Cardiac muscle cell (in vitro differentiated cells and primary cell): ENCODE measurements around the gene PTPN13. TPM values are rescaled to one million over a fixed set of nuclear protein-coding genes. Genes with fewer than 3 reads are reported as not detected.

Source experiments
- DNase-seq, 2 donors: peaks; one replicate each; pipeline versions ENCODE4 v3.0.0 to v3.0.0-alpha.2; 2010 to 2017; ENCODE audit warnings: low read depth in 1 of 2, low spot score in 1 of 2
- H3K27ac ChIP-seq: fragments of 200-600 bp; sonication (generic); 2 replicates; pipeline ENCODE4 v1.5.1; 2016
- H3K27me3 ChIP-seq: fragments of 200-600 bp; sonication (generic); 2 replicates; pipeline ENCODE4 v1.6.0; 2016; ENCODE audit warnings: control low read depth
- H3K36me3 ChIP-seq: fragments of 200-600 bp; sonication (generic); 2 replicates; pipeline ENCODE4 v1.5.1; 2016; ENCODE audit warnings: control low read depth
- H3K4me1 ChIP-seq: fragments of 200-600 bp; sonication (generic); 2 replicates; pipeline ENCODE4 v1.8.1; 2017; ENCODE audit warnings: low read depth, mild to moderate bottlenecking, mixed run types
- H3K4me3 ChIP-seq: fragments of 200-600 bp; sonication (generic); 2 replicates; pipeline ENCODE4 v1.5.1; 2016; ENCODE audit warnings: mild to moderate bottlenecking
- H3K9me3 ChIP-seq: fragments of 200-600 bp; sonication (generic); 2 replicates; pipeline ENCODE4 v1.5.1; 2017; ENCODE audit warnings: low read depth, mild to moderate bottlenecking, control low read depth
- polyA plus RNA-seq: library from polyadenylated mRNA; unstranded; fragments of >200 nt; fragmentation: Nextera tagmentation; extraction: Ambion mirVana; gene quantifications from 2 replicates; pipeline ENCODE4 v1.2.1, GENCODE V29; 2016
- total RNA-seq: library from RNA; depleted of rRNA; stranded (reverse); fragments of >200 nt; gene quantifications from 2 replicates; pipeline ENCODE4 v1.2.3, GENCODE V29; 2016
- TF ChIP-seq, protein P1 (sequence below): IDR thresholded peaks from 2 replicates; pipeline ENCODE4 v1.5.1; 2012; ENCODE audit warnings: low read depth, mild to moderate bottlenecking, low read length

Gene PTPN13
- total and polyA plus RNA-seq, 2 experiments from 2014 or later, result 14.4 to 38.2 TPM

DNA sequence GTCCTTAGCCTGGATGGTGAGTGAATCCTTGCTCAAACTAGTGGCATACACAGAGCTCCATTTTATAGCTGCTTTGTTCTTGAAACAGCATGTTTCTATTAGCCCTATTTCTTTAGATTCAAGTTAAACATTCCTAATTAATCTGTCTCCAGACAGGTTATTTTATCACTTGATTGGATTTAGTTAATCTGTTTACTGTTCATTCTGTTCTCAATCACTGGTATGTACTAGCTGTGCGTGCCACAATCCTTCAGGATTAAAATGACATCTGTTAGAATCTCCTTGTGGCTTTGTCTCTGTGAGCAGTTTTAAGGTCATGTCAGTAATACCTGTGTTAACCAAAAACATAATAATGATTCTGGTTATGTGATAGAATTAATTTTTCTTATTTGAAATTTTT is 36.5 kb downstream of the PTPN13 start:
- H3K4me1 ChIP-seq, result peaks cover 29% of the 10 kb centered on the region
- H3K9me3 ChIP-seq, result no peaks in the 10 kb centered on the region
- H3K27ac ChIP-seq, result peak overlapping the region; percentile 86
- TF ChIP-seq, protein P1, sequence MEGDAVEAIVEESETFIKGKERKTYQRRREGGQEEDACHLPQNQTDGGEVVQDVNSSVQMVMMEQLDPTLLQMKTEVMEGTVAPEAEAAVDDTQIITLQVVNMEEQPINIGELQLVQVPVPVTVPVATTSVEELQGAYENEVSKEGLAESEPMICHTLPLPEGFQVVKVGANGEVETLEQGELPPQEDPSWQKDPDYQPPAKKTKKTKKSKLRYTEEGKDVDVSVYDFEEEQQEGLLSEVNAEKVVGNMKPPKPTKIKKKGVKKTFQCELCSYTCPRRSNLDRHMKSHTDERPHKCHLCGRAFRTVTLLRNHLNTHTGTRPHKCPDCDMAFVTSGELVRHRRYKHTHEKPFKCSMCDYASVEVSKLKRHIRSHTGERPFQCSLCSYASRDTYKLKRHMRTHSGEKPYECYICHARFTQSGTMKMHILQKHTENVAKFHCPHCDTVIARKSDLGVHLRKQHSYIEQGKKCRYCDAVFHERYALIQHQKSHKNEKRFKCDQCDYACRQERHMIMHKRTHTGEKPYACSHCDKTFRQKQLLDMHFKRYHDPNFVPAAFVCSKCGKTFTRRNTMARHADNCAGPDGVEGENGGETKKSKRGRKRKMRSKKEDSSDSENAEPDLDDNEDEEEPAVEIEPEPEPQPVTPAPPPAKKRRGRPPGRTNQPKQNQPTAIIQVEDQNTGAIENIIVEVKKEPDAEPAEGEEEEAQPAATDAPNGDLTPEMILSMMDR, result no peak
- H3K4me3 ChIP-seq, result no peak overlapping the region
- no peaks in the 10 kb centered on the region for H3K27me3 ChIP-seq
- H3K36me3 ChIP-seq, result no peaks in the 10 kb centered on the region
- no peak for DNase-seq

DNA sequence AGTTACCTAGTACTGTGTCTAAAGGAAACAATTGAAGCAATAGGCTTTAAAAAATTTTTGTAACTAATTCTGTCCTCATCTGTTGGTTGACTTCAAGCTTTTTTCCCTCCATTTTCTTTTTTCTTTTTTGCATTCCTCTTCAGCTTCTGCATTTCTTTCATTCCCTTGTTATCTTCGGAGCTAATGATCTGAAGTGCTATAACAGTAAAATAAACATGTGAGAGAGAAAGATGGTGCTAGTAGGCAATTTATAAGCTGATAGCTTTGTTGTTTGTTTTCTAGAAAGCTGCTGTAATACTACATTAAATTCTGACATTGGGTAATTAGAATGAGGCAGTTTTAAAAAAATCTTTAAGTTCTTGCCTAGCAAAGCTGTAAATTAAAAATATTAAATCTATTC is 37.1 kb downstream of the PTPN13 start:
- Histone ChIP-seq H3K36me3 (no peaks in the 10 kb centered on the region), H3K4me3 (no peak overlapping the region), H3K9me3 (no peaks in the 10 kb centered on the region), H3K27me3 (no peaks in the 10 kb centered on the region), H3K4me1 (peaks cover 24% of the 10 kb centered on the region), H3K27ac (peak overlapping the region; percentile 86)
- TF ChIP-seq, protein P1, result no peak
- peak in 1 of 2 donors; percentile 3 for DNase-seq

DNA sequence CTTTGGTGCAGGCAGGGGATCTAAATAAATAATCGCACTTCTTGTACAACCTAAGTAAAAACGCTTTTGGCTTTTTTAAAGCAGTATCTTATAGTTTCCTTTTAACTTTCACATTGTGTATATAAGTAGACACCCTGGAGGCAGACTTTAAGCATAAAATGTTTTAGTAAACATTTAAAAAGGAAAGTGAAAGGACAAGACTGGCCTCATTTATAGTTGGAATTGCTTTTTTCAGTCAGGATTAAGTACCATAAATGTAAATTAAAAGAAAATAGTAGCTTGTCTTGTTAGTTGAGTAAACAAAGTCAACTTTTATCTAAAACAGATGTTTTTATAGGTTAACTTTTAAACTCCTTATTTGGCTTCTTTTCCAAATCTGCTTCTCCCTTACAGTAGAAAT is 39.7 kb downstream of the PTPN13 start:
- no peak overlapping the region for H3K27ac ChIP-seq
- no peaks in the 10 kb centered on the region for H3K27me3 ChIP-seq
- H3K4me1 ChIP-seq, result peaks cover 15% of the 10 kb centered on the region
- DNase-seq, result no peak
- TF ChIP-seq, protein P1, result no peak
- H3K9me3 ChIP-seq, result no peaks in the 10 kb centered on the region
- H3K36me3 ChIP-seq, result no peaks in the 10 kb centered on the region
- H3K4me3 ChIP-seq, result no peak overlapping the region

DNA sequence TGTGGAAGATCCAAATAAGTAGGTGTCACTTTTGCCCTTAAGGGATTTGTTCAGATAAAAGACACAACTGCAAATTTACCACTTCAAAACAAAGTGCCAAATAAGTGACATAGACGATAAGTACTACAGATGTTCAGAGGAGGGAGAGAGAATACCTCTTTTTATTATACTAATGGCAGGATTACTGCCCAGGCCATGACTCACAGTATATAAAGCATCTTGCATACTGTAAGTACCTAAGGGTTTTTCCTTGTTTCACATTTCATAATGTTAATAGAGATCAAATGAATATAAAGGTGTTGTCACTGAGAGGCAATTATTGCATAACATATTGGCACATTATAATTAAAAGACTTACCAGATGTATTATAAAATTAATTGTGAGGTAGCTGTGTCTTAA is 46.4 kb downstream of the PTPN13 start:
- no peaks in the 10 kb centered on the region for H3K9me3 ChIP-seq
- peak in 1 of 2 donors; percentile 14 for DNase-seq
- TF ChIP-seq, protein P1, result no peak
- no peak overlapping the region for H3K4me3 ChIP-seq
- peaks cover 3% of the 10 kb centered on the region for H3K36me3 ChIP-seq
- H3K27ac ChIP-seq, result no peak overlapping the region
- no peaks in the 10 kb centered on the region for H3K27me3 ChIP-seq
- peaks cover 4% of the 10 kb centered on the region for H3K4me1 ChIP-seq

GRCh38 chr4:86641516-86642090 is 47.5 kb downstream of the PTPN13 start:
- Histone ChIP-seq H3K9me3 (no peaks in the 10 kb centered on the region), H3K36me3 (peaks cover 3% of the 10 kb centered on the region), H3K27ac (no peak overlapping the region), H3K27me3 (no peaks in the 10 kb centered on the region), H3K4me1 (peaks cover 4% of the 10 kb centered on the region), H3K4me3 (no peak overlapping the region)
- TF ChIP-seq, protein P1, result no peak
- no peak for DNase-seq
